Measurements from ENCODE around the gene LRP3.

DNA sequence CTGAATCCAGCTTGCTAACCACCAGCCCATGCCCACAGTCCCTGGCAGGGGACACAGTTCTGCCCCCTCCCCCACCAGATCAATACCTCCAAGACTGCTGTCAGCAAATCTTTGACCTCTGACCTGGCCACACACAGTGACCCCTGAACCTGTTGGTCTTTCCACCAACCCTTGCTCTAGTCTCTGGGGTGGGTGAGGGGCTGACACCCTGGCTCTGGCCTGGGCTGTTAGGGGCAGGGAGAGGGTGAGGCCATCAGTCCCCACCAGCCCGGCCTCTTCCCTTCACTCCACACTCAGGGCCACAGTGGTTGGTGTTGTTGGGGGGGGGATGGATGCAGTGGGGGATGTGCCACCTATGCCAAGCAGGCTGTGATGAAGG is 53.3 kb downstream of the LRP3 start:
- TF ChIP-seq CTCF (conservative IDR thresholded peaks at IDR 0.05; ENCODE audit: low read depth, low read length): no peak
- no peak for TF ChIP-seq EZH2 (IDR thresholded peaks at IDR 0.05; ENCODE audit: low read length, unreplicated experiment)
